ENCODE data around the gene DHRS11.

Gene DHRS11

DNA sequence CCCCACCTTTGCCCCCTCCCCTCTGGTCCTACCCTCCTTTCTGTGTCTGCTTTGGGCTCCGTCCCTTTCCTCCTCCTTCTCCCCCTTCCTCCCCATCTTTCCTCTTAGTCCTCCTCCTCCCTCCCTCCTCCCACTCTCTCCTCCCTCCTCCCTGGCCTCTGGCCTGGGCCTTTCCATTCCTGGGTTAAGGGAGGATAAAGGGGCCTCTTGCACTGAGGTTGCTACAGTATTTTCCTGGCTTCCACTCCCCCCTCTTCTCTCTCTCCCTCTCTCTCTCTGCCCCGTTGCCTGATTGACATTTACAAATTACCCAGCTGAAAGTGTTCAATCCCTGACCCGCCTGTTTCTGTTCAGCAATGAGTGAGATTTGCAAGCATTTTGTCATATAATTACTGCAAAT is 53.7 kb downstream of the DHRS11 start:
- peaks cover 47 to 77% (median 62%) of the 10 kb centered on the region in 5 donors for H3K27me3 ChIP-seq (ENCODE audit: control insufficient read depth in 5 of 5, insufficient read depth in 4 of 5, low read length in 5 of 5)
- peaks cover 0 to 16% (median 15%) of the 10 kb centered on the region in 5 donors for H3K4me1 ChIP-seq (ENCODE audit: control insufficient read depth in 5 of 5, insufficient read depth in 5 of 5, low read length in 5 of 5)
- H3K9me3 ChIP-seq (ENCODE audit: control insufficient read depth in 5 of 5, low read length in 5 of 5) = no peaks in the 10 kb centered on the region
- no peak overlapping the region for H3K27ac ChIP-seq (ENCODE audit: low read depth, low read length)
- H3K4me3 ChIP-seq (ENCODE audit: low read depth in 1 of 5, low read length in 5 of 5) = no peak overlapping the region
- no peak overlapping the region for H3K9ac ChIP-seq (ENCODE audit: low read length in 5 of 5)
- no peaks in the 10 kb centered on the region for H3K36me3 ChIP-seq (ENCODE audit: control insufficient read depth in 5 of 5, insufficient read depth in 5 of 5, low read length in 5 of 5)

DNA sequence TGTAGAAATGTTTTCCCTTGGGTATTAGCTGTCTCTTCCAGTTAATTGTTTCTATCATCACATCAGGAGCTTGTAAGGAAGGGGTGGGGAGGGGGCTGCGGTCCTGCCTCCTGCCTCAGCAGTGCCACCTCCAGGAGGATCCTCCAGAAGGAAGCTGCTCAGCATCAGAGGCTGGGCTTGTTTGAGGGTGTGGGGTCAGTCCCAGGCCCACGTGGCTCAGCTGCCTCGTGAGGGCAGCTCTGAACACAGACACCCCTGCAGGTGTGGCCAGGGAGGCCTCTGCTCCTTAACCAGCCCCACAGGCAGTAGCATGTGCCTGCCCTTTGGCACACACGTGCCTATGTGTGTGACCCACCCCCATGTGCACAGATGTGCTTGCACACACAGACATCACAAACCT is 56.0 kb downstream of the DHRS11 start:
- H3K36me3 ChIP-seq (ENCODE audit: control insufficient read depth in 5 of 5, insufficient read depth in 5 of 5, low read length in 5 of 5) = no peaks in the 10 kb centered on the region
- no peak overlapping the region for H3K27ac ChIP-seq (ENCODE audit: low read depth, low read length)
- no peak overlapping the region for H3K4me3 ChIP-seq (ENCODE audit: low read depth in 1 of 5, low read length in 5 of 5)
- H3K27me3 ChIP-seq (ENCODE audit: control insufficient read depth in 5 of 5, insufficient read depth in 4 of 5, low read length in 5 of 5) = peaks cover 35 to 62% (median 49%) of the 10 kb centered on the region in 5 donors
- H3K9me3 ChIP-seq (ENCODE audit: control insufficient read depth in 5 of 5, low read length in 5 of 5) = no peaks in the 10 kb centered on the region
- H3K9ac ChIP-seq (ENCODE audit: low read length in 5 of 5) = no peak overlapping the region
- H3K4me1 ChIP-seq (ENCODE audit: control insufficient read depth in 5 of 5, insufficient read depth in 5 of 5, low read length in 5 of 5) = peaks cover 0 to 1% (median 0%) of the 10 kb centered on the region in 5 donors

DNA sequence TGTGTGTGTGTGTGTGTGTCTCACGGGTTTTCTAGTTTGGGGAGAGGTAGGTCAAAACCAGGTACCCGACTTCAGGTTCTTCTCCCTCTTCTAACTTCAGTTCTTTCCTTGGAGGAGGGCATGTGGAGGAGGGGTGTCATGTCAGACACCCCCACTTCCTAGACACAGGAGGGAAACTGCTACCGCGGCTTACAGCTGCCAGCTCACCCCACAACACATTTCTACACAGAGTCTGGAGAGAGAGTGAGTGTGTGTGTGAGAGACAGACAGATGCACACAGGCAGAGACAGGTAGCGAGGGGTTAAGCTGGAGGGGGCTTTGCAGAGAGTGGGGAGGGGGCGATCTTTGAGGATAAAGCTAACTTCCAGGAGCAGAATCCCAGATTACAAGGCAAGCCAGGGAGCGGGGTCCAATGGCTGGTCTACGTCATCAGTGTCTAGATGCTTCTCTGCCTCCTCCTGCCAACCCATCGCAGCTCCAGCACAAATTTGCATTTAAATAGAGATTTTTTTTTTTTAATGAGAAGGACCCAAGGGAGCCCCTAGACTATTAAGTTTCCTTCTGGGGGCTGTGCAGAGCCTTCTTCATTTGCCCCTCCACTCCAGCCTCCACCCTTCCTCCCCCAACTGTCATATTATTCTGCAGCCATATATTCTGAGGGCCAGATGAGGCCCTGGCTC is 58.6 kb downstream of the DHRS11 start:
- Histone ChIP-seq H3K4me1 (ENCODE audit: control insufficient read depth in 5 of 5, insufficient read depth in 5 of 5, low read length in 5 of 5) (no peaks in the 10 kb centered on the region), H3K27ac (ENCODE audit: low read depth, low read length) (no peak overlapping the region), H3K9me3 (ENCODE audit: control insufficient read depth in 5 of 5, low read length in 5 of 5) (no peaks in the 10 kb centered on the region), H3K9ac (ENCODE audit: low read length in 5 of 5) (no peak overlapping the region), H3K36me3 (ENCODE audit: control insufficient read depth in 5 of 5, insufficient read depth in 5 of 5, low read length in 5 of 5) (no peaks in the 10 kb centered on the region), H3K4me3 (ENCODE audit: low read depth in 1 of 5, low read length in 5 of 5) (no peak overlapping the region), H3K27me3 (ENCODE audit: control insufficient read depth in 5 of 5, insufficient read depth in 4 of 5, low read length in 5 of 5) (peaks cover 30 to 42% (median 35%) of the 10 kb centered on the region in 5 donors)
